SK-N-MC (cell line): Measurements from ENCODE around the gene RNASE7.

Source experiments
- DNase-seq: peaks from one replicate; pipeline ENCODE4 v3.0.0-alpha.2; 2011; ENCODE audit warnings: low read depth, low spot score
- H3K27ac ChIP-seq: fragments of 200-600 bp; sonication (generic); 2 replicates; pipeline ENCODE4 v1.5.1; 2016; ENCODE audit warnings: mixed run types
- H3K36me3 ChIP-seq: fragments of 200-600 bp; sonication (generic); 2 replicates; pipeline ENCODE4 v1.6.1; 2017; ENCODE audit warnings: antibody characterized with exemption, low read length, mixed read lengths; ENCODE audit not compliant: insufficient read depth
- H3K4me3 ChIP-seq: fragments of 200-600 bp; sonication (generic); 2 replicates; pipeline ENCODE4 v1.5.1; 2016
- H3K9ac ChIP-seq: fragments of 200-600 bp; sonication (generic); 2 replicates; pipeline ENCODE4 v1.8.0; 2017; ENCODE audit warnings: mixed run types, mixed read lengths; ENCODE audit not compliant: insufficient read length
- H3K9me3 ChIP-seq: fragments of 200-600 bp; sonication (generic); 2 replicates; pipeline ENCODE4 v1.6.1; 2017; ENCODE audit warnings: low read depth, mild to moderate bottlenecking, antibody characterized with exemption, low read length, moderate library complexity, mixed read lengths
- EZH2 ChIP-seq: fragments of 200-600 bp; sonication (generic); IDR thresholded peaks from one replicate; pipeline ENCODE4 v1.6.1; 2017; ENCODE audit warnings: antibody characterized with exemption
- FOXP2 ChIP-seq: optimal IDR thresholded peaks from 2 replicates; pipeline ENCODE3; 2011; ENCODE audit warnings: mild to moderate bottlenecking, moderate library complexity; ENCODE audit not compliant: insufficient read depth; ENCODE audit errors: extremely low read length, control extremely low read depth
- POLR2AphosphoS5 ChIP-seq: IDR thresholded peaks from 2 replicates; pipeline ENCODE4 v1.6.1; 2012; ENCODE audit warnings: mild to moderate bottlenecking, low read depth, low read length, borderline replicate concordance

The RNASE7 gene

DNA sequence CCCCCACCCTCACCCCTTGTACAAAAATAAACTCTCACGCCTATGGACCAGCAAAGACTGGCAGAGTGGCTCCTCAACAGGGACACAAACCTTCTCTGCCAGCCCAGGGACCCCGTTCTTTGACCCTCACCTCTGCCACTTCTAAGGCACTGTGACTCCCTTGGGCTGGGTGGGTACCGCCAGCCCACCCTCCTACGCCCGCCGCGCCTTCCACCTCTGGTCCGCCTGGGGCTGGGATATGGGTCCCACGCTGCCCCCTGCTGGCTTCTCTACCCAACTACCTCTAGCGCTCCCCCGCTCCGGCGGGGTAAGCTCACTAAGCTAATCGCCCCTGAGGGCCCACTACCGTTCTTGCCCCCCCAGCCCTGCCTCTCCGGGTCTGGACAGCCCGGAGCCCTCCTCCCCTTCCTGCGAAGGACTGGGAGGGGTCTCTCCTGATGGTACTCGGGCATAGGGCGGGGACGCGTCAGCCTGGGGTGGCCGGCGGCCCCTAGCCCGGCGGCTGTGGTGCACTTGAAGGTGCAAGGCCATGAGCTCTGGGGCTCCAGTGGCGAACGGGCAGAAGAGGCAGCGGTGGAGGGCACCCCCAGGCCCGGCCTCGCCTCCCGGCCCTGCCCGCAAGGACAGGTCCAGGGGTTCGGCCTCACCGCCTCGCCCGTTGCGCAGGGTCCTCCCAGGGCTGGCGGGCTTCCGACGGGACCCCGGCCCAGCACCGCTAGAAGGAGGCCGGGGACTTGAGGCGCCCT, 48.2 kb downstream of the RNASE7 start:
- no peak for TF ChIP-seq POLR2AphosphoS5
- TF ChIP-seq EZH2, result no peak
- no peak for TF ChIP-seq FOXP2
- Histone ChIP-seq H3K4me3 (no peak overlapping the region), H3K9ac (no peak overlapping the region), H3K27ac (no peak overlapping the region), H3K9me3 (no peaks in the 10 kb centered on the region), H3K36me3 (peaks cover 63% of the 10 kb centered on the region)
- DNase-seq, result no peak

DNA sequence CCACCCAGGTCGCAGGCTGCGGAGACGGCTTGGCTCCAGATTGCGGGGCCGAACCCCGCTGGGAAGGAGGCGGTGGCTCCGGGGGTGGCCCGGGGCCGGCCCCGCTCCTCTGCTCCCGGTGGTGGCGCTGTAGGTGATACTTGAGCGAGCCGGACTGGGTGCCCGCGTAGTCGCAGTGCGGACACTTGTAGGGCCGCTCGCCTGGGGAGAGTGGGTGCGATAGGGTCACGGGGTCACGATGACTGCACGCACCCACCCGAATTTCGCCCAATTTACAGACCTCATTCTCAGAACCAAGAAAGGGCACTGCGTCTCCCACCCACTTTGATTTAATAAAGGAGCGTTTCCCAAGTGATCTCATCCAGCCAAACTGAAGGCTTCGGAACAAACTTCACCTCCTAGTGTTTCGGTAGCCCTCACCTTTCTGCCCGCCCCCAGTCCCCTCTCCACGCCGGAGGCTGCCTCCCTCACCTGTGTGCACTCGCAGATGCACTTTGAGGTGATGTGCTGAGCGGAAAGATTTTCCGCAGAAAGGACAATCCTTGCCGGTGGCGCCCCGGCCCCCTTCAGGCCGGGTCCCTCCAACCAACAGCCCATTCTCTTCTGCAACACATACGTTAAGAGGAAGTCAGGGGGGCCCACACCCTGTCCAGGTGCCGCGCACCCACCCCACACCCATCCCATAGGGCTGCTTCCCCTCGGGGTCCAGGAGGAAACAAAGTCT, 48.9 kb downstream of the RNASE7 start:
- H3K36me3 ChIP-seq, result peaks cover 55% of the 10 kb centered on the region
- no peaks in the 10 kb centered on the region for H3K9me3 ChIP-seq
- no peak overlapping the region for H3K4me3 ChIP-seq
- H3K9ac ChIP-seq, result no peak overlapping the region
- H3K27ac ChIP-seq, result no peak overlapping the region
- DNase-seq, result no peak
- TF ChIP-seq POLR2AphosphoS5 (no peak), EZH2 (no peak), FOXP2 (no peak)

DNA sequence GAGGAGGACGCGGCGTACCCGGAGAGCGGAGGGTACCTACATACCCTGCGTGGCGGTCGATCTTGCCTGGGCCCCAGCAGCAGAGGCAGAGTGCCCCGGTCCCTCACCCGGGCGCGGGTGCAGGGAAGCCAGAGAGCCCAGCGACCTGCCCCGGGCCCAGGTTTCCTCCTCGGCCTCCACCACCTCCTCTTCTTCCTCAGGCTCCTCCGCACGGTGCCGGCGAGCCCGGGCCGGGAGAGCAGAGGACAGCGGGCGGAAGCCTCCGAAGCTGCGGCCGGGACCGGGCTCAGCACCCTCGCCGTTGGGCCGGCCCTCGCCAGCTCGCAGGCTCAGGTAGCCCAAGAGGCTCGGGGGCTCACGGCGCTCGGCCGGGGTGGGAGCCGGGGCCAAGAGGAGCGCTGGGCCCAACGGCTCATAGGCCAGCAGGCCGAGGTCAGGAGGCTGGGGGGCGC, 49.7 kb downstream of the RNASE7 start:
- H3K27ac ChIP-seq, result no peak overlapping the region
- TF ChIP-seq POLR2AphosphoS5, result no peak
- no peak for TF ChIP-seq EZH2
- TF ChIP-seq FOXP2, result no peak
- H3K9ac ChIP-seq, result no peak overlapping the region
- H3K4me3 ChIP-seq, result no peak overlapping the region
- DNase-seq, result no peak
- peaks cover 48% of the 10 kb centered on the region for H3K36me3 ChIP-seq
- H3K9me3 ChIP-seq, result no peaks in the 10 kb centered on the region

DNA sequence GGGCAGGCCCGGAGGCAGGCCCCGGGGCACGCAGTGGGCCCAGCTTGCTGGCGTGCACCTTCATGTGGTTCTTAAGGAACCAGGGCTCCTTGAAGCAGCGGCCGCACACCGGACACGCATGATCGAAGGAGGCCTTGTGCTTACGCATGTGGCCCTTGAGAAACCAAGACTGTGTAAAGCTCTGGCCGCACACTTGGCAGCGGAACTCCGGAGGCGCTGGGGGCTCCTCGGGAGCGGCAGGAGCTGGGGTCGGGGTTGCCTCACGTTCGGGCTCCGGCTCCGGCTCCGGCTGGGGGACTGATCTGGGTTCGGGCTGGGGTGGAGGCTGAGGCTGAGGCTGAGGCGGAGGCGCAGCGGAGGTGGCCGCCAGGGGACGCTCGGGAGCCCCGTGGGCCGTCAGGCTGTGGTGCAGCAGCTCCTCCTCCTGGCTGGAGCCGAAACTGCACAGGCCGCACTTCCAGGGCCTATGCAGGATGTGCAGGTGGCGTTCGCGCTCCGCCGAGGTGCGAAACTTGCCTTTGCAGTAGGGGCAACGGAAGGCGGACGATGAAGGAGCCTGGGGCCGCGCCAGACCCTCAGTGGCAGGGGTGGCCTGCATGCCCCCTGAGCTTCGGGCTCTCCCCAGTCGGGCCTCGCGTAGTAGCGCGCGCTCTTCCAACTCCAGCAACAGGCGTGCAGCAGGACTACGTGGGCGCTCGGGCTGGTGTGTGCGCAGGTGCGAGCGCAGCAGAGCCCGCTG, 50.3 kb downstream of the RNASE7 start:
- peak overlapping the region; percentile 25; the same call in 1 of the 2 replicates for H3K27ac ChIP-seq
- H3K36me3 ChIP-seq, result peaks cover 43% of the 10 kb centered on the region
- no peak overlapping the region for H3K4me3 ChIP-seq
- no peaks in the 10 kb centered on the region for H3K9me3 ChIP-seq
- TF ChIP-seq FOXP2, result no peak
- TF ChIP-seq EZH2, result no peak
- no peak for TF ChIP-seq POLR2AphosphoS5
- DNase-seq, result no peak
- no peak overlapping the region for H3K9ac ChIP-seq

DNA sequence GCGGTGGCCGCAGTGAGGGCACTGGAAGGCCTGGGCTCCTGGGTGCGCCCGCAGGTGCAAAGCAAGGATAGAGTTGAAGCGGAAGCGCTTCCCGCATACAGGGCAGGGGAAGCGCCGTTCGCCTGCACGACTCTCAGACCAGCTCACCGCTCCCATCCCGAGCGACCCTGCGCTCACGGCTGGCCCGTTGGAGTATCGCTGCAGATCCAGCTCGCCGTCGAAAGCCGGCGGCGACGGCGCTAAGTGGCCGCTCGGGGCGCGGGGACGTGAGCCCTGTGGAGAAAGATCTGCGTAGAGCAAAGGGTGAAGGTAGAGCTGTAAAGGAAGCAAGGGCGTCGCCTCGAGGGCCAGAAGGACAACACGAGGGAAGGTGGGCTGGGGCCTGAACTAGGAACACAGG, 50.9 kb downstream of the RNASE7 start:
- no peak for TF ChIP-seq FOXP2
- TF ChIP-seq POLR2AphosphoS5, result no peak
- no peak for TF ChIP-seq EZH2
- H3K27ac ChIP-seq, result no peak overlapping the region
- H3K36me3 ChIP-seq, result peaks cover 40% of the 10 kb centered on the region
- no peaks in the 10 kb centered on the region for H3K9me3 ChIP-seq
- H3K4me3 ChIP-seq, result no peak overlapping the region
- DNase-seq, result no peak
- no peak overlapping the region for H3K9ac ChIP-seq
